Measurements from ENCODE around the gene HPSE.

The HPSE gene

DNA sequence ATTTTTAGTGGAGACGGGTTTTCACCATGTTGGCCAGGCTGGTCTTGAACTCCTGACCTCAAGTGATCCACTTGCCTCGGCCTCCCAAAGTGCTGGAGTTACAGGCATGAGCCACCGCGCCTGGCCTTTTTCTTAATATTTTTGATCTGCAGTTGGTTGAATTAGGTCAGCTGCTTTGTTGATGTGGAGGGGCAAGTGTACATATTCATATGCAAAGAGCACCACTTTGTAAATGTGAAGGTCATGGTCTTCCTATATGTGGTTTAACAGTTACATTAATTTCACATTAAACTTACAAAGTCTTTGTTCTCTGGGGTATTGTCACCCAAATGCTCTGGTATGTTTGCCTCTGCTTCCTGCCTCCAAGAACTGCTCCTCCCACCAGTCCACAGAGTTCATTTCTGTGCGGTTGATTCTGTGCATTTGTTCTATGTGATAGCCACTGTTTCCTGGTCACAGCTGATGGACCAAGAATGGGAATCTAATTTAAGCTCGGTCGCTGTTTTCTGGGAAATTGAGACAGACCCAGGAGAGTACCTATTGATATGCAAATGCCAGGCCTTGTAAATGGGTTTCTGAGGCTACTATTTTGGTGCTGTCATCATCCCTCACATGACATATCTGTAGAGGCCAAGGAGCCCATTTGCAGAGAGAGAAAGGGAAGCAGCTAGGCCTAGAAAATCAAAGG is 26.9 kb upstream of the HPSE start:
- Histone ChIP-seq H3K9me3 (ENCODE audit: insufficient read depth, low read depth, low read length) (no peaks in the 10 kb centered on the region), H3K9ac (ENCODE audit: low read depth, low read length) (no peak overlapping the region), H3K36me3 (ENCODE audit: insufficient read depth, low read depth, low read length) (no peaks in the 10 kb centered on the region), H3K27ac (ENCODE audit: low read length) (no peak overlapping the region), H3K4me1 (ENCODE audit: insufficient read depth, low read length) (peaks cover 4% of the 10 kb centered on the region; the same call in 1 of the 2 replicates), H3K4me3 (ENCODE audit: low read length) (no peak overlapping the region), H3K27me3 (ENCODE audit: insufficient read depth, low read length) (no peaks in the 10 kb centered on the region)

DNA sequence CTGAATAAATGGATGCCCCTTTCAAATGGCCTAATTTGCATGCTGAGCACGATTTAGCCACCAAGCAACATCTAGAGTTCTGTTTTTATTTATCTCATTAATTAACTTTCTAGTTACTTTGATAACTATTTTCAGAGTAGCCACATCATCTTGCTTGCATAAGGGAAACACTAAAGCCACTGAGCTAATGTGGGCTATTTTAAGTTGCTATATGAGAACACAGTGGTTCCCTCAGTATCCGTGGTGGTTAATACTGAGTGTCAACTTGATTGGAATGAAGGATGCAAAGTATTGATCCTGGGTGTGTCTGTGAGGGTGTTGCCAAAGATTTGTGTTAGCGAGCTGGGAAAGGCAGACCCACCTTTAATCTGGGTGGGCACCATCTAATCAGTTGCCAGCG is 25.4 kb upstream of the HPSE start:
- Histone ChIP-seq H3K36me3 (ENCODE audit: insufficient read depth, low read depth, low read length) (no peaks in the 10 kb centered on the region), H3K9me3 (ENCODE audit: insufficient read depth, low read depth, low read length) (no peaks in the 10 kb centered on the region), H3K4me1 (ENCODE audit: insufficient read depth, low read length) (peaks cover 4% of the 10 kb centered on the region; the same call in 1 of the 2 replicates), H3K9ac (ENCODE audit: low read depth, low read length) (no peak overlapping the region), H3K27ac (ENCODE audit: low read length) (no peak overlapping the region), H3K27me3 (ENCODE audit: insufficient read depth, low read length) (no peaks in the 10 kb centered on the region), H3K4me3 (ENCODE audit: low read length) (no peak overlapping the region)

- no peaks in the 10 kb centered on the region for H3K27me3 ChIP-seq (ENCODE audit: insufficient read depth, low read length)
- no peaks in the 10 kb centered on the region for H3K36me3 ChIP-seq (ENCODE audit: insufficient read depth, low read depth, low read length)
- H3K9ac ChIP-seq (ENCODE audit: low read depth, low read length): no peak overlapping the region
- no peak overlapping the region for H3K27ac ChIP-seq (ENCODE audit: low read length)
- peaks cover 6% of the 10 kb centered on the region for H3K9me3 ChIP-seq (ENCODE audit: insufficient read depth, low read depth, low read length)
- no peak overlapping the region for H3K4me3 ChIP-seq (ENCODE audit: low read length)
- peaks cover 4% of the 10 kb centered on the region; the same call in 1 of the 2 replicates for H3K4me1 ChIP-seq (ENCODE audit: insufficient read depth, low read length)
Measured at GRCh38 chr4:83358410-83358809, 23.8 kb upstream of the HPSE start.

- H3K27me3 ChIP-seq (ENCODE audit: insufficient read depth, low read length): no peaks in the 10 kb centered on the region
- no peak overlapping the region for H3K9ac ChIP-seq (ENCODE audit: low read depth, low read length)
- H3K4me1 ChIP-seq (ENCODE audit: insufficient read depth, low read length): peaks cover 4% of the 10 kb centered on the region; the same call in 1 of the 2 replicates
- H3K4me3 ChIP-seq (ENCODE audit: low read length): no peak overlapping the region
- no peak overlapping the region for H3K27ac ChIP-seq (ENCODE audit: low read length)
- no peaks in the 10 kb centered on the region for H3K36me3 ChIP-seq (ENCODE audit: insufficient read depth, low read depth, low read length)
- H3K9me3 ChIP-seq (ENCODE audit: insufficient read depth, low read depth, low read length): peaks cover 9% of the 10 kb centered on the region
Measured at GRCh38 chr4:83356899-83357661, 22.4 kb upstream of the HPSE start.

GRCh38 chr4:83353516-83353915 is 18.9 kb upstream of the HPSE start:
- no peak overlapping the region for H3K27ac ChIP-seq (ENCODE audit: low read length)
- H3K9ac ChIP-seq (ENCODE audit: low read depth, low read length): no peak overlapping the region
- H3K4me3 ChIP-seq (ENCODE audit: low read length): no peak overlapping the region
- H3K27me3 ChIP-seq (ENCODE audit: insufficient read depth, low read length): no peaks in the 10 kb centered on the region
- H3K36me3 ChIP-seq (ENCODE audit: insufficient read depth, low read depth, low read length): no peaks in the 10 kb centered on the region
- H3K9me3 ChIP-seq (ENCODE audit: insufficient read depth, low read depth, low read length): peaks cover 11% of the 10 kb centered on the region
- no peaks in the 10 kb centered on the region for H3K4me1 ChIP-seq (ENCODE audit: insufficient read depth, low read length)

DNA sequence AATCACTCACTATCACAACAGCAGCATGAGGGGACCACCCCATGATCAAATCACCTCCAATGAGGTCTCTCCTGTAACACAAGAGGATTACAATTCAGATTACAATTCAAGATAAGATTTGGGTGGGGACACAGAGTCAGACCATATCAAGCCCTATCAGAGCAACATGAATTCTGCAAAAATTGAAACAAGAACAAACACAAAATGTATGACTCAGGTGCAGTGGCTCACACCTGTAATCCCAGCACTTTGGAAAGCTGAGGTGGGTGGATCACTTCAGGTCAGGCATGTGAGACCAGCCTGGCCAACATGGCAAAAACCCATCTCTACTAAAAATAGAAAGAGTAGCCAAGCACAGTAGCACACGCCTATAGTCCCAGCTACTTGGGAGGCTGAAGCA is 13.4 kb upstream of the HPSE start:
- Histone ChIP-seq H3K4me3 (ENCODE audit: low read length) (no peak overlapping the region), H3K9me3 (ENCODE audit: insufficient read depth, low read depth, low read length) (peaks cover 17% of the 10 kb centered on the region), H3K36me3 (ENCODE audit: insufficient read depth, low read depth, low read length) (no peaks in the 10 kb centered on the region), H3K27me3 (ENCODE audit: insufficient read depth, low read length) (no peaks in the 10 kb centered on the region), H3K4me1 (ENCODE audit: insufficient read depth, low read length) (no peaks in the 10 kb centered on the region), H3K27ac (ENCODE audit: low read length) (no peak overlapping the region), H3K9ac (ENCODE audit: low read depth, low read length) (no peak overlapping the region)

DNA sequence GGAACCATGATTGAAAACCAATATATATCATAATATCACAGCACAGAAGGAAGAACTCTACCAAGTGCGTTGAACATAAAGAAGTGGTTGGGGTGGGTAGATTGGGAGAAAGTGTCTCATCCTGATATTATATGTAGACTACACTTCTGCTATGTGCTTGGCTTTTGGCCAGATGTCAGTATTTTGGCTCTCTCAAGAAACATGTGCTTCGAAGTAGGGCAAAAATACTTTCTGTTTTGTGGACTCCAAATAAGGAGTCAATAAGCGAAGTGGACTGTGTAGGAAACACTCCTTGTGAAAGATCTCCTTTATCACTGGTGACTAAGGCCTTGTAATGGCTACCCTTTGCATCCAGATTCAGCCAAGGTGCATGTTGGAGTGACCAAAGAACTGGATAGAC is 7.8 kb upstream of the HPSE start:
- Histone ChIP-seq H3K36me3 (ENCODE audit: insufficient read depth, low read depth, low read length) (no peaks in the 10 kb centered on the region), H3K9me3 (ENCODE audit: insufficient read depth, low read depth, low read length) (peaks cover 11% of the 10 kb centered on the region), H3K9ac (ENCODE audit: low read depth, low read length) (no peak overlapping the region), H3K4me3 (ENCODE audit: low read length) (no peak overlapping the region), H3K27me3 (ENCODE audit: insufficient read depth, low read length) (no peaks in the 10 kb centered on the region), H3K4me1 (ENCODE audit: insufficient read depth, low read length) (no peaks in the 10 kb centered on the region), H3K27ac (ENCODE audit: low read length) (no peak overlapping the region)

DNA sequence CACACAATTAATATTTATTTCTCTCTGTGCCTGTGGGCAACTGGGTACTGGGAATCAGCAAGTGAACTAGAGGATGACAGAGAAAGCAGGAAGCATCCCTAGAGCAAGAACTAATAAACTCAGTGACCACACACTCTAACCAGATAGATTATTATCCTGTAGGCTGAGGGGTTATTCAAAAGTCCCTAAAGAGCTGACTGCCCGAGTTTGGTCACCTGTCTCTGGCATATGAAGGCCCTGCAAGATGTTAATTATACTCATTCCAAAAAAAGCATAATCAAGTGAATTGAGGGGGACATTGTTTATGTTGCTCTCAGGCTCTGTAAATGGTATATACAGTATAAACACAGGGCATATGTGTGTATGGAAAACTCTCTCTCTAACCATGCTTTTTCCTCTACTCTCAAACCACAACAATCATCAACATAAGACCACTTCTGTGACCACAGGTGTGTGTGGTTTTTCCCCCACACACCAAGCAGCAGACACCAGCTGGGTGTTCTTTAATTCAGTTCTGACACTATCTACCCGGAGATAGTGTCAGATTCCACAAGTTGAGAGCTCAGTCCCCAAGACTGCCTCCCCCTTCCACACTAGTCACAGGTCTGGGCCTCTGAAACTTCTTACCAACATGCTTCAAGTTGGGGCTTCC is 6.2 kb upstream of the HPSE start:
- H3K9ac ChIP-seq (ENCODE audit: low read depth, low read length): no peak overlapping the region
- H3K27me3 ChIP-seq (ENCODE audit: insufficient read depth, low read length): peaks cover 5% of the 10 kb centered on the region
- H3K27ac ChIP-seq (ENCODE audit: low read length): no peak overlapping the region
- H3K9me3 ChIP-seq (ENCODE audit: insufficient read depth, low read depth, low read length): peaks cover 1% of the 10 kb centered on the region; the same call in 1 of the 2 replicates
- H3K4me3 ChIP-seq (ENCODE audit: low read length): no peak overlapping the region
- H3K4me1 ChIP-seq (ENCODE audit: insufficient read depth, low read length): no peaks in the 10 kb centered on the region
- no peaks in the 10 kb centered on the region for H3K36me3 ChIP-seq (ENCODE audit: insufficient read depth, low read depth, low read length)

- H3K4me1 ChIP-seq (ENCODE audit: insufficient read depth, low read length): no peaks in the 10 kb centered on the region
- no peak overlapping the region for H3K4me3 ChIP-seq (ENCODE audit: low read length)
- H3K36me3 ChIP-seq (ENCODE audit: insufficient read depth, low read depth, low read length): no peaks in the 10 kb centered on the region
- H3K9me3 ChIP-seq (ENCODE audit: insufficient read depth, low read depth, low read length): no peaks in the 10 kb centered on the region
- peaks cover 18% of the 10 kb centered on the region for H3K27me3 ChIP-seq (ENCODE audit: insufficient read depth, low read length)
- no peak overlapping the region for H3K9ac ChIP-seq (ENCODE audit: low read depth, low read length)
- no peak overlapping the region for H3K27ac ChIP-seq (ENCODE audit: low read length)
Measured at GRCh38 chr4:83339573-83339972, 4.9 kb upstream of the HPSE start.

DNA sequence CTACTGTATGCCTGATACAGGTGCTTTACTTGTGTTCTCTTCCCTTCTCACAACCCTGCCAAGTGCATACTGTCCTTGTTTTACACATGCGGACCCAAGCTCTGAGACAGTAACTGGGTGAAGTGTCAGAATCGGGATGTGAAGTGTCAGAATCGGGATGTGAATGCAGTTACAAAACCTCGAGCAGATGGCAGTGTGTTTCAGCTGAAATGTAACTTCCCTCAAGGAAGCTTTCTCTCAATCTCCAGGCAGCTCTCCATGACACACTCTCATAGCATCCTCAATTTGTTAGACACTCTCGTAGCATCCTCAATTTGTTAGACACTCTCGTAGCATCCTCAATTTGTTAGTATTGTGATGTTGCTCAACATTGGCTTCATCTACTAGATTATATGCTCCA is 1.1 kb upstream of the HPSE start:
- H3K27me3 ChIP-seq (ENCODE audit: insufficient read depth, low read length): peaks cover 48% of the 10 kb centered on the region
- H3K4me3 ChIP-seq (ENCODE audit: low read length): no peak overlapping the region; the same call in 1 of the 2 replicates
- no peaks in the 10 kb centered on the region for H3K36me3 ChIP-seq (ENCODE audit: insufficient read depth, low read depth, low read length)
- H3K9ac ChIP-seq (ENCODE audit: low read depth, low read length): no peak overlapping the region
- H3K9me3 ChIP-seq (ENCODE audit: insufficient read depth, low read depth, low read length): no peaks in the 10 kb centered on the region
- H3K27ac ChIP-seq (ENCODE audit: low read length): no peak overlapping the region
- H3K4me1 ChIP-seq (ENCODE audit: insufficient read depth, low read length): no peaks in the 10 kb centered on the region

DNA sequence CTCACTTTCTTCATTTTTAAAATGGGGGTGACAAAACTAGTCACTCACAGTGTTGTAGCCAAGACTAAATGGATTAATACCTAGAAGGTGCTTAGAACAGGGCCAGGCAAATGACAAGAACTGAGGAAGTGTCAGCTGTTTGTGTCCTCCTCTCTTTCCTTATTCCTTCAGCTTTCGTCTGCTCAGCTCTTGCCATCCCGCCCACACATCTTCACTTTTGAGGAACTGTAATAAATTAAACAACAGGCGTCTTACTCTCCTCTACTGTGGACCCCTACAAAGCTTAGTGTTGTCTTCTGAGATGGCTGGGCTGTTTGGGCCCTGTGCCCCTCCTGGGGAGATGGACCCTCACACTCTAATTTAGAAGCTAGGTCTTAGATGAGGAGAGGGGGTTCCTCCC is 2.7 kb downstream of the HPSE start:
- Histone ChIP-seq H3K36me3 (ENCODE audit: insufficient read depth, low read depth, low read length) (no peaks in the 10 kb centered on the region), H3K9me3 (ENCODE audit: insufficient read depth, low read depth, low read length) (no peaks in the 10 kb centered on the region), H3K27me3 (ENCODE audit: insufficient read depth, low read length) (peaks cover 58% of the 10 kb centered on the region), H3K9ac (ENCODE audit: low read depth, low read length) (no peak overlapping the region), H3K4me1 (ENCODE audit: insufficient read depth, low read length) (no peaks in the 10 kb centered on the region), H3K27ac (ENCODE audit: low read length) (no peak overlapping the region), H3K4me3 (ENCODE audit: low read length) (no peak overlapping the region)

Measured in iPS-20b (cell line).